WTC11 (cell line): Measurements from ENCODE around the gene PIGK. TPM values are rescaled to one million over a fixed set of nuclear protein-coding genes. Genes with fewer than 3 reads are reported as not detected.
"Not testable (repeated sequence)": the region's sequence is repeated elsewhere in the genome, so short reads cannot be mapped to it uniquely, and the experiment has no call there.

Experiments used
- ATAC-seq: fragments of 200-7000 bp; cut with Tn5 transposase; 2 replicates; pipeline ENCODE4 v1.10.0; 2021; ENCODE audit warnings: mild to moderate bottlenecking, moderate library complexity
- CTCF ChIA-PET: fragments of 300-600 bp; sonication (Branson Sonifier 250); formaldehyde crosslinking; loops from one replicate; lab custom pipeline; 2021; ENCODE audit warnings: antibody characterized with exemption; lab: Charles Lee
- POLR2A ChIA-PET: fragments of 350-600 bp; sonication (Branson Sonifier 250); formaldehyde crosslinking; loops from one replicate; lab custom pipeline; 2021; ENCODE audit warnings: antibody characterized with exemption; lab: Charles Lee
- DNase-seq: peaks from one replicate; pipeline ENCODE4 v3.0.0; 2021; ENCODE audit warnings: low spot score
- H3K27ac Mint-ChIP-seq: 2 replicates; pipeline ENCODE4 v1.8.0; 2021; ENCODE audit warnings: mixed read lengths
- H3K27me3 Mint-ChIP-seq: 2 replicates; pipeline ENCODE4 v1.8.0; 2021; ENCODE audit warnings: low read depth, mild to moderate bottlenecking, moderate library complexity, mixed read lengths
- H3K36me3 Mint-ChIP-seq: 2 replicates; pipeline ENCODE4 v1.8.0; 2021; ENCODE audit warnings: mixed read lengths
- H3K4me1 Mint-ChIP-seq: 2 replicates; pipeline ENCODE4 v1.8.0; 2022; ENCODE audit warnings: mixed read lengths
- H3K4me3 Mint-ChIP-seq: 2 replicates; pipeline ENCODE4 v1.8.0; 2021; ENCODE audit warnings: mild to moderate bottlenecking, moderate library complexity, mixed read lengths
- H3K9me3 Mint-ChIP-seq: 2 replicates; pipeline ENCODE4 v1.8.0; 2021; ENCODE audit warnings: mixed read lengths
- ATF3 ChIP-seq: sonication (generic); formaldehyde crosslinking; conservative IDR thresholded peaks from 2 replicates; pipeline ENCODE4 v1.8.1; 2022; ENCODE audit warnings: mild to moderate bottlenecking, missing genetic modification reagents
- CREM ChIP-seq: sonication (generic); formaldehyde crosslinking; IDR thresholded peaks from 2 replicates; pipeline ENCODE4 v1.8.1; 2022; ENCODE audit warnings: mild to moderate bottlenecking, missing genetic modification reagents, moderate library complexity
- E2F1 ChIP-seq: sonication (generic); formaldehyde crosslinking; IDR thresholded peaks from 2 replicates; pipeline ENCODE4 v1.8.0; 2022; ENCODE audit warnings: mild to moderate bottlenecking, missing genetic modification reagents
- E2F5 ChIP-seq: sonication (generic); formaldehyde crosslinking; IDR thresholded peaks from 2 replicates; pipeline ENCODE4 v1.8.1; 2022; ENCODE audit warnings: mild to moderate bottlenecking, moderate library complexity, missing genetic modification reagents
- ELF4 ChIP-seq: sonication (generic); formaldehyde crosslinking; IDR thresholded peaks from 2 replicates; pipeline ENCODE4 v1.8.1; 2022; ENCODE audit warnings: low read depth, mild to moderate bottlenecking, moderate library complexity, missing genetic modification reagents
- ESRRA ChIP-seq: sonication (generic); formaldehyde crosslinking; IDR thresholded peaks from 2 replicates; pipeline ENCODE4 v1.8.1; 2022; ENCODE audit warnings: mild to moderate bottlenecking, missing genetic modification reagents, borderline replicate concordance
- ETV6 ChIP-seq: sonication (generic); formaldehyde crosslinking; IDR thresholded peaks from 2 replicates; pipeline ENCODE4 v1.8.1; 2022; ENCODE audit warnings: mild to moderate bottlenecking, missing genetic modification reagents
- FOXJ3 ChIP-seq: sonication (generic); formaldehyde crosslinking; IDR thresholded peaks from 2 replicates; pipeline ENCODE4 v1.9.0; 2021; ENCODE audit warnings: missing genetic modification reagents, mild to moderate bottlenecking, borderline replicate concordance
- FOXP4 ChIP-seq: sonication (generic); formaldehyde crosslinking; IDR thresholded peaks from 2 replicates; pipeline ENCODE4 v1.8.0; 2022; ENCODE audit warnings: mild to moderate bottlenecking, missing genetic modification reagents
- NFATC4 ChIP-seq: fragments of 250-450 bp; sonication (Bioruptor Pico); IDR thresholded peaks from 2 replicates; pipeline ENCODE4 v1.9.0; 2021; ENCODE audit warnings: mild to moderate bottlenecking
- OVOL2 ChIP-seq: fragments of 250-450 bp; sonication (Bioruptor Pico); IDR thresholded peaks from 2 replicates; pipeline ENCODE4 v1.9.0; 2021; ENCODE audit warnings: mild to moderate bottlenecking, borderline replicate concordance
- PRDM15 ChIP-seq: sonication (generic); formaldehyde crosslinking; IDR thresholded peaks from 2 replicates; pipeline ENCODE4 v1.8.0; 2022; ENCODE audit warnings: missing genetic modification reagents
- SP1 ChIP-seq: sonication (generic); formaldehyde crosslinking; conservative IDR thresholded peaks from 2 replicates; pipeline ENCODE4 v1.8.1; 2022; ENCODE audit warnings: missing genetic modification reagents
- STAT6 ChIP-seq: sonication (generic); formaldehyde crosslinking; conservative IDR thresholded peaks from 2 replicates; pipeline ENCODE4 v1.8.1; 2023; ENCODE audit warnings: mild to moderate bottlenecking, low read depth, missing genetic modification reagents, moderate library complexity
- ZMAT4 ChIP-seq: fragments of 250-450 bp; sonication (Bioruptor Pico); IDR thresholded peaks from 2 replicates; pipeline ENCODE4 v1.9.0; 2021; ENCODE audit warnings: mild to moderate bottlenecking
- ZNF263 ChIP-seq: sonication (generic); formaldehyde crosslinking; IDR thresholded peaks from 2 replicates; pipeline ENCODE4 v1.8.1; 2022; ENCODE audit warnings: low read depth, mild to moderate bottlenecking, moderate library complexity, missing genetic modification reagents
- ZNF416 ChIP-seq: fragments of 250-450 bp; sonication (Bioruptor Pico); IDR thresholded peaks from 2 replicates; pipeline ENCODE4 v1.9.0; 2021; ENCODE audit warnings: mild to moderate bottlenecking, inconsistent platforms
- ZNF423 ChIP-seq: fragments of 250-450 bp; sonication (Bioruptor Pico); IDR thresholded peaks from 2 replicates; pipeline ENCODE4 v2.1.2; 2022; ENCODE audit warnings: mild to moderate bottlenecking, moderate library complexity
- ZSCAN18 ChIP-seq: fragments of 250-450 bp; sonication (Bioruptor Pico); IDR thresholded peaks from 2 replicates; pipeline ENCODE4 v2.1.2; 2022; ENCODE audit warnings: mild to moderate bottlenecking, moderate library complexity
- total RNA-seq: library from RNA; stranded (reverse); gene quantifications from 3 replicates; pipeline ENCODE4 v1.2.3, GENCODE V29; 2021

Gene PIGK
- total RNA-seq, 1 experiment from 2014 or later = 20.5 TPM

- ChIA-PET POLR2A (interaction anchor here (1.0 to 1.4 kb wide), 2 partner anchors 9 to 20 kb away, joined by 3 read pairs; no protein-coding TSS in a partner anchor), CTCF (no interaction called here)
- Mint-ChIP-seq H3K27me3 (no peaks in the 10 kb centered on the region), H3K4me3 (peak overlapping the region; percentile 97), H3K36me3 (peaks cover 25% of the 10 kb centered on the region), H3K9me3 (peaks cover 12% of the 10 kb centered on the region), H3K27ac (peak overlapping the region; percentile 89), H3K4me1 (peaks cover 29% of the 10 kb centered on the region)
- peak; percentile 17 for ATAC-seq
- no peak for TF ChIP-seq ZNF416 (CRISPR knock-in tag)
- no peak for TF ChIP-seq FOXP4 (CRISPR knock-in tag)
- no peak for DNase-seq
Observed at GRCh38 chr1:77218477-77219165, 609 bp downstream of the PIGK start.

- Mint-ChIP-seq H3K36me3 (peaks cover 25% of the 10 kb centered on the region), H3K9me3 (peaks cover 25% of the 10 kb centered on the region)
- POLR2A ChIA-PET, CTCF ChIA-PET, ATAC-seq, H3K4me3 Mint-ChIP-seq, DNase-seq, H3K27me3 Mint-ChIP-seq, H3K4me1 Mint-ChIP-seq, H3K27ac Mint-ChIP-seq: not testable (repeated sequence)
Observed at GRCh38 chr1:77204043-77204442, 15.2 kb downstream of the PIGK start.

GRCh38 chr1:77202751-77203150 lies 16.5 kb downstream of the PIGK start:
- Mint-ChIP-seq H3K4me1 (no peaks in the 10 kb centered on the region), H3K36me3 (peaks cover 25% of the 10 kb centered on the region), H3K4me3 (no peak overlapping the region), H3K27me3 (no peaks in the 10 kb centered on the region), H3K9me3 (peaks cover 25% of the 10 kb centered on the region), H3K27ac (no peak overlapping the region)
- ATAC-seq = no peak
- POLR2A ChIA-PET = no interaction called here
- no peak for DNase-seq
- CTCF ChIA-PET = no interaction called here
- TF ChIP-seq ZSCAN18 (no peak), PRDM15 (no peak), ELF4 (CRISPR knock-in tag) (no peak), ATF3 (no peak), ZNF263 (CRISPR knock-in tag) (no peak), ESRRA (CRISPR knock-in tag) (no peak), FOXJ3 (no peak), CREM (CRISPR knock-in tag) (no peak), OVOL2 (CRISPR knock-in tag) (no peak), E2F5 (CRISPR knock-in tag) (no peak), SP1 (no peak), NFATC4 (no peak), STAT6 (CRISPR knock-in tag) (no peak), ETV6 (no peak), E2F1 (CRISPR knock-in tag) (no peak), ZNF423 (no peak), ZMAT4 (no peak)
